Osteocyte (in vitro differentiated cells): ENCODE results near the gene EVPL. TPM values are rescaled to one million over a fixed set of nuclear protein-coding genes. Genes with fewer than 3 reads are reported as not detected.

Experiments used
- DNase-seq: peaks from one replicate; pipeline ENCODE4 v3.0.0; 2021; ENCODE audit warnings: mixed read lengths; ENCODE audit not compliant: unreplicated experiment; ENCODE audit errors: extremely low spot score
- H3K27ac Mint-ChIP-seq: one replicate; pipeline ENCODE4 v1.8.0; 2021; ENCODE audit warnings: mild to moderate bottlenecking, mixed read lengths; ENCODE audit not compliant: unreplicated experiment
- H3K27me3 Mint-ChIP-seq: one replicate; pipeline ENCODE4 v1.8.0; 2021; ENCODE audit warnings: mixed read lengths; ENCODE audit not compliant: unreplicated experiment
- H3K36me3 Mint-ChIP-seq: one replicate; pipeline ENCODE4 v1.8.0; 2021; ENCODE audit warnings: mixed read lengths; ENCODE audit not compliant: unreplicated experiment
- H3K4me1 Mint-ChIP-seq: one replicate; pipeline ENCODE4 v1.8.0; 2021; ENCODE audit warnings: mixed read lengths; ENCODE audit not compliant: unreplicated experiment
- H3K4me3 Mint-ChIP-seq: one replicate; pipeline ENCODE4 v1.8.0; 2021; ENCODE audit warnings: mild to moderate bottlenecking, moderate library complexity, mixed read lengths; ENCODE audit not compliant: unreplicated experiment
- H3K9me3 Mint-ChIP-seq: one replicate; pipeline ENCODE4 v1.8.0; 2021; ENCODE audit warnings: mixed read lengths; ENCODE audit not compliant: unreplicated experiment
- CTCF ChIP-seq: fragments of 200-600 bp; sonication (generic); IDR thresholded peaks from 2 replicates; pipeline ENCODE4 v1.5.0; 2021; ENCODE audit warnings: antibody characterized with exemption, mild to moderate bottlenecking, moderate library complexity
- total RNA-seq: library from RNA; stranded (reverse); gene quantifications from 2 replicates; pipeline ENCODE4 v1.2.1, GENCODE V29; 2021

The EVPL gene
- total RNA-seq, 1 donor from 2014 or later, result not detected

- no peak overlapping the region for H3K4me3 Mint-ChIP-seq
- H3K4me1 Mint-ChIP-seq, result peaks cover 5% of the 10 kb centered on the region
- no peak for TF ChIP-seq CTCF
- no peak overlapping the region for H3K27ac Mint-ChIP-seq
- H3K9me3 Mint-ChIP-seq, result no peaks in the 10 kb centered on the region
- no peak for DNase-seq
- peaks cover 2% of the 10 kb centered on the region for H3K27me3 Mint-ChIP-seq
- no peaks in the 10 kb centered on the region for H3K36me3 Mint-ChIP-seq
Measured at GRCh38 chr17:76018801-76019200, 8.3 kb downstream of the EVPL start.

GRCh38 chr17:76018340-76018680 is 8.8 kb downstream of the EVPL start:
- no peak for DNase-seq
- peaks cover 2% of the 10 kb centered on the region for H3K27me3 Mint-ChIP-seq
- no peak overlapping the region for H3K27ac Mint-ChIP-seq
- no peaks in the 10 kb centered on the region for H3K36me3 Mint-ChIP-seq
- no peaks in the 10 kb centered on the region for H3K9me3 Mint-ChIP-seq
- H3K4me3 Mint-ChIP-seq, result no peak overlapping the region
- no peak for TF ChIP-seq CTCF
- H3K4me1 Mint-ChIP-seq, result peaks cover 5% of the 10 kb centered on the region

- no peaks in the 10 kb centered on the region for H3K9me3 Mint-ChIP-seq
- H3K4me1 Mint-ChIP-seq, result peaks cover 5% of the 10 kb centered on the region
- no peak for TF ChIP-seq CTCF
- no peak overlapping the region for H3K4me3 Mint-ChIP-seq
- H3K27me3 Mint-ChIP-seq, result peaks cover 2% of the 10 kb centered on the region
- H3K27ac Mint-ChIP-seq, result no peak overlapping the region
- no peak for DNase-seq
- H3K36me3 Mint-ChIP-seq, result no peaks in the 10 kb centered on the region
Measured at GRCh38 chr17:76017481-76018339, 9.4 kb downstream of the EVPL start.

- no peaks in the 10 kb centered on the region for H3K36me3 Mint-ChIP-seq
- no peak for DNase-seq
- no peak overlapping the region for H3K27ac Mint-ChIP-seq
- no peaks in the 10 kb centered on the region for H3K9me3 Mint-ChIP-seq
- H3K27me3 Mint-ChIP-seq, result peaks cover 2% of the 10 kb centered on the region
- H3K4me3 Mint-ChIP-seq, result no peak overlapping the region
- TF ChIP-seq CTCF, result no peak
- H3K4me1 Mint-ChIP-seq, result peaks cover 5% of the 10 kb centered on the region
Measured at GRCh38 chr17:76014925-76015261, 12.2 kb downstream of the EVPL start.

- H3K4me3 Mint-ChIP-seq, result no peak overlapping the region
- DNase-seq, result peak; percentile 89
- H3K9me3 Mint-ChIP-seq, result no peaks in the 10 kb centered on the region
- H3K27me3 Mint-ChIP-seq, result peaks cover 2% of the 10 kb centered on the region
- H3K36me3 Mint-ChIP-seq, result no peaks in the 10 kb centered on the region
- TF ChIP-seq CTCF, result peak; percentile 96
- H3K4me1 Mint-ChIP-seq, result peaks cover 5% of the 10 kb centered on the region
- H3K27ac Mint-ChIP-seq, result no peak overlapping the region
Measured at GRCh38 chr17:76014100-76014924, 12.8 kb downstream of the EVPL start.
